ENCODE data around the gene VMO1.

Gene VMO1

DNA sequence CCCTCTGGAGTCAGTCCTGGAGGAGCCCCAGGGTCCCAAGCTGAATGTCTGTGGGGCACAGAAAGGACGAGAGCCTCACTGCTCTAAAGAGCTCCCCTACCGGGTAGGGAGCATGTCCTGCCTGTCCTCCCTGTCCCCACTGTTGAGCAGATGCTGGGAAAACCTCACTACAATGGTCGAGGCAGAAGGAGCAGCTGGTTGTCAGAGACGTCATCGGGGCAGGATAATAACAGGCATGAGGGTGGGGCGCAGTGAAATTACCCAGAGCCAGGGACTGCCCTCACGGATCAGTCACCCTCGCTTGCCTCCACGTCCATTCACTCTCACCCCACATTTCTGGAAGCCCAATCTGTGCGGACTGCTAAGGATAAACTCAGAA is 13.9 kb downstream of the VMO1 start:
- no peaks in the 10 kb centered on the region for H3K9me3 ChIP-seq (ENCODE audit: low read length)
- no peak overlapping the region for H3K9ac ChIP-seq (ENCODE audit: low read length)
- H3K27me3 ChIP-seq (ENCODE audit: control insufficient read depth in 1 of 2, insufficient read depth in 2 of 2, low read length in 2 of 2) = no peaks in the 10 kb centered on the region
- no peak overlapping the region for H3K27ac ChIP-seq (ENCODE audit: low read depth, low read length)
- no peaks in the 10 kb centered on the region for H3K4me1 ChIP-seq (ENCODE audit: insufficient read depth, low read length)
- no peak overlapping the region for H3K4me3 ChIP-seq (ENCODE audit: low read depth in 1 of 2, low read length in 2 of 2)
- no peaks in the 10 kb centered on the region for H3K36me3 ChIP-seq (ENCODE audit: insufficient read depth, low read length)

DNA sequence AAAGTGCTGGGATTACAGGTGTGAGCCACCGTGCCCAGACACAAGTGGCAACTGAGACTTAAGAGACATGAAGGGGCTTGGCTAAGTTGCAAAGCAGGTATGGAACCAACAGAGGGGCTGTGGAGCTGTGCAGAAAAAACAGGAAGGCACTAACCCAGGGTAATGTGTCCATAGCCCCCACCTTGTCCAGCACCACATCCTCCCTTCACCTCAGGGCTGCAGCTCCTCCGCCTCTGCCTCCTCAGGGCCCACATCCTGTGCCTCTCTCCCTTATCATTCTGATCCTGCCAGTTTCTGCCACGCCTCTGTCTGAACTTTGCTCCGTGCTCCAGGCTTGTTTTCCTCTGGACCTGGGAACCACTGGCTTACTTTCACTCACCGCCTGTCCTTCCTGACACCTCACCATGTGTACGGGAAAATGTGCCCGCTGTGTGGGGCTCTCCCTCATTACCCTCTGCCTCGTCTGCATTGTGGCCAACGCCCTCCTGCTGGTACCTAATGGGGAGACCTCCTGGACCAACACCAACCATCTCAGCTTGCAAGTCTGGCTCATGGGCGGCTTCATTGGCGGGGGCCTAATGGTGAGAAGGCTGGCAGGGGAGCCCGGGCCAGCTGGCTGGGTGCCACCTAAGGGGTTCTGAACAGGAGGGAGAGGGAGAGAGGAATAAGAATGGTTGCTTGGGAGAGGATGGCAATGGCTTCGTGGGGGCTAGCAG is 14.5 kb downstream of the VMO1 start, which contains the start of gene TM4SF5:
TSS of gene TM4SF5 (plus strand) at position 368 of the 716 bp plus-strand sequence. CDS start at position 405, 37 bp downstream.
- Histone ChIP-seq H3K4me1 (ENCODE audit: insufficient read depth, low read length) (no peaks in the 10 kb centered on the region), H3K4me3 (ENCODE audit: low read depth in 1 of 2, low read length in 2 of 2) (no peak within 1 kb of the TSS), H3K27ac (ENCODE audit: low read depth, low read length) (no peak within 1 kb of the TSS), H3K9me3 (ENCODE audit: low read length) (no peaks in the 10 kb centered on the region), H3K9ac (ENCODE audit: low read length) (no peak within 1 kb of the TSS), H3K36me3 (ENCODE audit: insufficient read depth, low read length) (no peaks in the 10 kb centered on the region), H3K27me3 (ENCODE audit: control insufficient read depth in 1 of 2, insufficient read depth in 2 of 2, low read length in 2 of 2) (no peaks in the 10 kb centered on the region)

DNA sequence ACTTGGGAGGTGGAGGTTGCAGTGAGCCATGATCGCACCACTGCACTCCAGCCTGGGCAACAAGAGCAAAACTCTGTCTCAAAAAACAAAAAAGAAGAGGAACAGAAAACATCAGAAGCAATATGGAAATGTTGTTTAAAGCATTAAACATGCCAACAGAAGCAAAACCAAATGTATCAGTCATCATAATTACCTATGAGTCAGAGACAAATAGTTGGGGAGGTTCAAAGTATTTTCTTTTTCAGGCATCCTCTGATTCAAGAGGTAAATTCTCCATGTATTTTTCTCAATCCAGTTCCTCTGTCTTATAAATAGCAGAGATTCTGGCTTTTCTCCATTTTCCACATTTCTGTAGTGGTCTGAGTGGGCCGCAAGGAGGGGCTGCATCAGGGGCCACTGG is 16.5 kb downstream of the VMO1 start:
- Histone ChIP-seq H3K36me3 (ENCODE audit: insufficient read depth, low read length) (no peaks in the 10 kb centered on the region), H3K27ac (ENCODE audit: low read depth, low read length) (no peak overlapping the region), H3K4me3 (ENCODE audit: low read depth in 1 of 2, low read length in 2 of 2) (no peak overlapping the region), H3K4me1 (ENCODE audit: insufficient read depth, low read length) (no peaks in the 10 kb centered on the region), H3K27me3 (ENCODE audit: control insufficient read depth in 1 of 2, insufficient read depth in 2 of 2, low read length in 2 of 2) (no peaks in the 10 kb centered on the region), H3K9ac (ENCODE audit: low read length) (no peak overlapping the region), H3K9me3 (ENCODE audit: low read length) (no peaks in the 10 kb centered on the region)

DNA sequence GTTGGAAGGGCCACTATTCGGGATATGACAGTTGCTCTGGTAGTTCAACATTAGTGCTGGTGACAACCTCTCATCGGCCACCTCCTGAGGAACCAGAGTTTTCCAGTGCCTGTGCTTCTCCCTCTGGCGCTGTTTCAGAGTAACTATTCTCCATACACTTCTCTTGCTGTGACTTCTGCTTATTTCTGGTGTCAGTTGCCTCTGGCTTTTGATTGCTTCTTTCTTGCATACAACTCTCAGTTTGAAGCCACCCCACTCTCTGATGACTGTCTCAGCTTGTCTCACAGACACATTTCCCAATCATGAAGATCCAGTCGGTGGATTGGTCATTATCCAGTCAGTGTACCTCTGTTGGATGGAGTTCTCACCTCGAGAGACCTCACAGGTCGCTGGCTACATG is 17.9 kb downstream of the VMO1 start:
- H3K27me3 ChIP-seq (ENCODE audit: control insufficient read depth in 1 of 2, insufficient read depth in 2 of 2, low read length in 2 of 2) = no peaks in the 10 kb centered on the region
- H3K4me3 ChIP-seq (ENCODE audit: low read depth in 1 of 2, low read length in 2 of 2) = no peak overlapping the region
- H3K36me3 ChIP-seq (ENCODE audit: insufficient read depth, low read length) = no peaks in the 10 kb centered on the region
- H3K9ac ChIP-seq (ENCODE audit: low read length) = no peak overlapping the region
- H3K9me3 ChIP-seq (ENCODE audit: low read length) = no peaks in the 10 kb centered on the region
- no peak overlapping the region for H3K27ac ChIP-seq (ENCODE audit: low read depth, low read length)
- no peaks in the 10 kb centered on the region for H3K4me1 ChIP-seq (ENCODE audit: insufficient read depth, low read length)

DNA sequence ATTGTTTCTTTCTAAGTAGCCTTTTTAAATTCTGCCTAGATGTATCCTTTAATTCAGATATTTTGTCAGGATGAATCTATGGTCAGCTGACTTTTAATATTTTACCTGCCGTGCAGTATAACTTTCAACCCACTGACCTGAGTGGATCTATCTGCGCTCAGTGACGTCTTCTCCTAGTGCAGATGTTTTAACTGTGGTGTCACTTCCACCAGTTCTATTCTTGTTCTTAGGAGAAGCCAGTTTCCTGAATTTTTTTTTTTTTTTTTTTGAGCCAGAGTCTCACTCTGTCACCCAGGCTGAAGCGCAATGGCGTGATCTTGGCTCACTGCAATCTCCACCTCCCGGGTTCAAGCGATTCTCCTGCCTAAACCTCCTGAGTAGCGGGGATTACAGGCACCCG is 19.4 kb downstream of the VMO1 start:
- no peak overlapping the region for H3K27ac ChIP-seq (ENCODE audit: low read depth, low read length)
- H3K27me3 ChIP-seq (ENCODE audit: control insufficient read depth in 1 of 2, insufficient read depth in 2 of 2, low read length in 2 of 2) = no peaks in the 10 kb centered on the region
- H3K4me1 ChIP-seq (ENCODE audit: insufficient read depth, low read length) = no peaks in the 10 kb centered on the region
- no peak overlapping the region for H3K4me3 ChIP-seq (ENCODE audit: low read depth in 1 of 2, low read length in 2 of 2)
- H3K9me3 ChIP-seq (ENCODE audit: low read length) = no peaks in the 10 kb centered on the region
- H3K36me3 ChIP-seq (ENCODE audit: insufficient read depth, low read length) = no peaks in the 10 kb centered on the region
- H3K9ac ChIP-seq (ENCODE audit: low read length) = no peak overlapping the region

DNA sequence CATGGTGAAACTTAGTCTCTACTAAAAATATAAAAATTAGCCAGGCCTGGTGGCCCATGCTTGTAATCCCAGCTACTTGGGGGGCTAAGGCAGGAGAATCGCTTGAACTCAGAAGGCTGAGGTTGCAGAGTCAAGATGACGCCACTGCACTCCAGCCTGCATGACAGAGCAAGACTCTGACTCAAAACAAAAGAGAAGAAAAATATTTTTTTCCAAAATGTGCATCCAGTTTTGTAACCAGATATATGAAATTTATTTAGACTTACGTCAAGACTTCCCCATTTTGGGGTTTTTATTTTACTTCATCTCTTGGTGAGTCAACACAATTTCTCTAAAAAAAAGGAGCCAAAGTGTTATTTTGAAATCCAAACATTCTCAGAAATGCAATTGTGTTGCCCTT is 20.0 kb downstream of the VMO1 start:
- H3K9me3 ChIP-seq (ENCODE audit: low read length) = no peaks in the 10 kb centered on the region
- no peak overlapping the region for H3K9ac ChIP-seq (ENCODE audit: low read length)
- H3K27me3 ChIP-seq (ENCODE audit: control insufficient read depth in 1 of 2, insufficient read depth in 2 of 2, low read length in 2 of 2) = no peaks in the 10 kb centered on the region
- no peak overlapping the region for H3K4me3 ChIP-seq (ENCODE audit: low read depth in 1 of 2, low read length in 2 of 2)
- no peaks in the 10 kb centered on the region for H3K36me3 ChIP-seq (ENCODE audit: insufficient read depth, low read length)
- no peaks in the 10 kb centered on the region for H3K4me1 ChIP-seq (ENCODE audit: insufficient read depth, low read length)
- H3K27ac ChIP-seq (ENCODE audit: low read depth, low read length) = no peak overlapping the region

DNA sequence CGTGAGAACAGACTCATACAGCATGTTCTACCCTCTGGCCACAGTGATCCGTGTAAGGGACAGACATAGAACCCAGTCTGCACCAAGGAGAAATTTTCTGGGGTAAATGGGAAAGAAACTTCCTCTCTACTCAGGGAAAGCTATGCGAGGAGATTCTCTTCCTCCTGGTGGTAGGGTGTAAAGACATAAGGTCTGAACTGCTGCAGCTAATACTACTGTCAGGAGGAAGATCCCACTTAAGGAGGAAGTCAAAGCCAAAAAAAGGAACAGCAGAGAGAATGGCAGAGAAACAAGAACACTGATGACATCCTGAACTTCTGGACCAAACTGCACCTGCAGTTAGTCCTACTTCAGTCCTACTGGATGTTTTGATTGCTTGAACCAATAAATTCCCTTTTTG is 21.6 kb downstream of the VMO1 start:
- H3K4me3 ChIP-seq (ENCODE audit: low read depth in 1 of 2, low read length in 2 of 2) = no peak overlapping the region
- no peak overlapping the region for H3K27ac ChIP-seq (ENCODE audit: low read depth, low read length)
- no peak overlapping the region for H3K9ac ChIP-seq (ENCODE audit: low read length)
- no peaks in the 10 kb centered on the region for H3K4me1 ChIP-seq (ENCODE audit: insufficient read depth, low read length)
- no peaks in the 10 kb centered on the region for H3K36me3 ChIP-seq (ENCODE audit: insufficient read depth, low read length)
- H3K27me3 ChIP-seq (ENCODE audit: control insufficient read depth in 1 of 2, insufficient read depth in 2 of 2, low read length in 2 of 2) = no peaks in the 10 kb centered on the region
- no peaks in the 10 kb centered on the region for H3K9me3 ChIP-seq (ENCODE audit: low read length)

DNA sequence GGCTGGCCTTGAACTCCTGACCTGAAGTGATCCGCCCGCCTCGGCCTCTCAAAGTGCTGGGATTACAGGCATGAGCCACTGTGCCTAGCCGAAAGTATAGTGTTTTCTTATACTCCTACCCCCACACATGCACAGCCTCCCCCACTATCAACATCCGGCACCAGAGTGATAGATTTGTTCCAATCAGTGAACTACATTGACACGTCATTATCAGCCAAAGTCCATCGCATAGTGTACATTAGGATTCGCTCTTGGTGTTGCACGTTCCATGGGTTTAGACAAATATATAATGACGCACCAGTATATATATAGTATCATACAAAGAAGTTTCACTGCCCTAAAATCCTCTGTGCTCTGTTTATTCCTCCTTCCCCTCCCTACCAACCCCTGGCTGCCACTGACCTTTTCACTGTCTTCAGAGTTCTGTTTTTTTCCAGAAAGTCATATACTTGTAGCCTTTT is 26.4 kb downstream of the VMO1 start:
- no peaks in the 10 kb centered on the region for H3K9me3 ChIP-seq (ENCODE audit: low read length)
- H3K4me1 ChIP-seq (ENCODE audit: insufficient read depth, low read length) = no peaks in the 10 kb centered on the region
- no peak overlapping the region for H3K27ac ChIP-seq (ENCODE audit: low read depth, low read length)
- H3K9ac ChIP-seq (ENCODE audit: low read length) = no peak overlapping the region
- H3K36me3 ChIP-seq (ENCODE audit: insufficient read depth, low read length) = no peaks in the 10 kb centered on the region
- no peaks in the 10 kb centered on the region for H3K27me3 ChIP-seq (ENCODE audit: control insufficient read depth in 1 of 2, insufficient read depth in 2 of 2, low read length in 2 of 2)
- H3K4me3 ChIP-seq (ENCODE audit: low read depth in 1 of 2, low read length in 2 of 2) = no peak overlapping the region

DNA sequence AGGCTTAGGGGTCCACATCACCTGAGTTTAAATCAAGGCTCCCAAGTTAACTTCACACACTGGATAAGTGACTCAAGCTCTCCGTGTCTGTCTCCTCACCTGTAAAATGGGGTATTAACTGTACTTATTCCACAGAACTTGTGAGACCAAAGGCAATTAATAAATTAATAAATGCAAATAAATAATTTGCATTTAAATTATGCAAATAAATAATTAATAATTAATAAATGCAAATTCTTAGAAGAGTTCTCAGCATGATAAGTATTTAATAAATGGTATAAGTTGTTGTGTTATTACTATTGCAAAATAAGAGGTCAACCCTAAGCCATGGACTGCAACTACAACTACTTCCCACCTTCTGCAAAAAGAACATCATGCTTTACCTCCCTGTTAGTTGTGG is 32.8 kb downstream of the VMO1 start:
- H3K36me3 ChIP-seq (ENCODE audit: insufficient read depth, low read length) = no peaks in the 10 kb centered on the region
- peaks cover 0 to 5% of the 10 kb centered on the region in 2 donors for H3K27me3 ChIP-seq (ENCODE audit: control insufficient read depth in 1 of 2, insufficient read depth in 2 of 2, low read length in 2 of 2)
- H3K27ac ChIP-seq (ENCODE audit: low read depth, low read length) = no peak overlapping the region
- H3K9ac ChIP-seq (ENCODE audit: low read length) = no peak overlapping the region
- H3K9me3 ChIP-seq (ENCODE audit: low read length) = no peaks in the 10 kb centered on the region
- H3K4me3 ChIP-seq (ENCODE audit: low read depth in 1 of 2, low read length in 2 of 2) = no peak overlapping the region
- no peaks in the 10 kb centered on the region for H3K4me1 ChIP-seq (ENCODE audit: insufficient read depth, low read length)

DNA sequence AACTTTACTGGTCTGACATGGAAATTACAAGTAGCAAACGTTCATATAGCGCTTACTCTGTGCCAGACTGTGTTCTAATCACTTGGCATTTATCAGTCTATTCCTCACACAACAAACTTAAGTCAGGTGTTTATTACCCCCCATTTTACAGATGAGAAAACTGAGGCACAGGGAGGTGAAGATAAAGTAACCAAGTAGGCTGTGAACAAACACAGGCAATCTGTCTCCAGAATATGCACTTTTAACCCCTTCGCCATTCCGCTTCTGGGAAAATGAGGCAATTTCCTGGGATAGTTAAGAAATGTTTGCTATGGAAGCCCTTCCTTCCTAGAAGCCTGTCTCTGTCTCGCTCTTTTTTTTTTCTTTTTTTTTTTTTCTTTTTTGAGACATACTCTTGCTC is 34.2 kb downstream of the VMO1 start:
- H3K9me3 ChIP-seq (ENCODE audit: low read length) = no peaks in the 10 kb centered on the region
- H3K9ac ChIP-seq (ENCODE audit: low read length) = no peak overlapping the region
- no peaks in the 10 kb centered on the region for H3K36me3 ChIP-seq (ENCODE audit: insufficient read depth, low read length)
- no peaks in the 10 kb centered on the region for H3K4me1 ChIP-seq (ENCODE audit: insufficient read depth, low read length)
- peaks cover 0 to 6% of the 10 kb centered on the region in 2 donors for H3K27me3 ChIP-seq (ENCODE audit: control insufficient read depth in 1 of 2, insufficient read depth in 2 of 2, low read length in 2 of 2)
- no peak overlapping the region for H3K4me3 ChIP-seq (ENCODE audit: low read depth in 1 of 2, low read length in 2 of 2)
- H3K27ac ChIP-seq (ENCODE audit: low read depth, low read length) = no peak overlapping the region

DNA sequence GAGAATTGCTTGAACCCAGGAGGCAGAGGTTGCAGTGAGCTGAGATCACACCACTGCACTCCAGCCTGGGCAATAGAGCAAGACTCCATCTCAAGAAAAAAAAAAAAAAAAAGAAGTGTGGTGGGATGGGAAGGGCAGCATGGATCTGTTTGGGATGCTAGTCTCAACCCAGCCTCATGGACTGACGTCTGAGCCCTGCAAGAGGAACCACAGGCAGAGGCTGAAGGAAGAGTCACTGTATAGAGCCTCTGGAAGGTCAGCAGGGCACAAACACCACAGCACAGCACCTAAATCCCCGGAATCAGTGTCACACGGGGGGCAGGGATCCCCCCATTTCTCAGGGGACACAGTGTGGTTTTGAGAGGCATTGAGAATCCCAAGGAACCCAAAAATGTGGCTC is 35.6 kb downstream of the VMO1 start:
- no peak overlapping the region for H3K4me3 ChIP-seq (ENCODE audit: low read depth in 1 of 2, low read length in 2 of 2)
- no peaks in the 10 kb centered on the region for H3K36me3 ChIP-seq (ENCODE audit: insufficient read depth, low read length)
- H3K27ac ChIP-seq (ENCODE audit: low read depth, low read length) = no peak overlapping the region
- no peaks in the 10 kb centered on the region for H3K9me3 ChIP-seq (ENCODE audit: low read length)
- no peak overlapping the region for H3K9ac ChIP-seq (ENCODE audit: low read length)
- H3K27me3 ChIP-seq (ENCODE audit: control insufficient read depth in 1 of 2, insufficient read depth in 2 of 2, low read length in 2 of 2) = peaks cover 5 to 13% of the 10 kb centered on the region in 2 donors
- H3K4me1 ChIP-seq (ENCODE audit: insufficient read depth, low read length) = no peaks in the 10 kb centered on the region

DNA sequence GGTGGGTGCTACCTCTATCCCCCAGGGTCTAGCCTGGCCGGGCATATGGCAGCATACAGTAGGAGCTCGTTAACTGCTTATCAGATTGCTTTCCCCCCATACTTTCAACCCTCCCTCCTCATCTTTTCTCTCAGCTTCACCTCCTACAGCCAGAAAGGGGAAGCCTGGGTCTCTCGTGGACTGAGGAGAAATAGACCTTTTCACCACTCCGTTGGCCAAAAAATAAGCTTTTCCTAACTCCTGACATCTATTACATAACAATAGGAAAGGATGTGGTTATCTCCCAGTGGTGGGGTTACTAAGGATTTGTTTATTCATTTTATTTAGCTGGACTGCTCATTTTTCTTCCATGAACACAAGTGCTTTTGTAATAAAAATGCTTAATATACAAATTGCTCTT is 37.5 kb downstream of the VMO1 start:
- Histone ChIP-seq H3K4me3 (ENCODE audit: low read depth in 1 of 2, low read length in 2 of 2) (no peak overlapping the region), H3K9me3 (ENCODE audit: low read length) (no peaks in the 10 kb centered on the region), H3K36me3 (ENCODE audit: insufficient read depth, low read length) (no peaks in the 10 kb centered on the region), H3K9ac (ENCODE audit: low read length) (no peak overlapping the region), H3K27ac (ENCODE audit: low read depth, low read length) (no peak overlapping the region), H3K27me3 (ENCODE audit: control insufficient read depth in 1 of 2, insufficient read depth in 2 of 2, low read length in 2 of 2) (peaks cover 17 to 33% of the 10 kb centered on the region in 2 donors), H3K4me1 (ENCODE audit: insufficient read depth, low read length) (no peaks in the 10 kb centered on the region)

Data from muscle layer of colon (tissue), 2 donors.